Skeletal muscle cell (primary cell): ENCODE data around the gene ADK.
A peak's percentile ranks its signal among the peaks of the same experiment; 100 is the strongest.
"Not testable (repeated sequence)": the region's sequence is repeated elsewhere in the genome, so short reads cannot be mapped to it uniquely, and the experiment has no call there.

ENCODE experiments used
- DNase-seq: peaks from one replicate; pipeline ENCODE4 v3.0.0-alpha.2; 2010; ENCODE audit warnings: low read depth
- H3K4me3 ChIP-seq: 2 replicates; pipeline ENCODE4 v1.5.1; 2011; ENCODE audit warnings: low read depth, mild to moderate bottlenecking, control low read depth, low read length, moderate library complexity

ADK gene

GRCh38 chr10:74322565-74322964 lies 171.5 kb downstream of the ADK start:
- no peak overlapping the region for H3K4me3 ChIP-seq
- DNase-seq: no peak

GRCh38 chr10:74328388-74328787 lies 177.4 kb downstream of the ADK start:
- no peak overlapping the region for H3K4me3 ChIP-seq
- no peak for DNase-seq

DNA sequence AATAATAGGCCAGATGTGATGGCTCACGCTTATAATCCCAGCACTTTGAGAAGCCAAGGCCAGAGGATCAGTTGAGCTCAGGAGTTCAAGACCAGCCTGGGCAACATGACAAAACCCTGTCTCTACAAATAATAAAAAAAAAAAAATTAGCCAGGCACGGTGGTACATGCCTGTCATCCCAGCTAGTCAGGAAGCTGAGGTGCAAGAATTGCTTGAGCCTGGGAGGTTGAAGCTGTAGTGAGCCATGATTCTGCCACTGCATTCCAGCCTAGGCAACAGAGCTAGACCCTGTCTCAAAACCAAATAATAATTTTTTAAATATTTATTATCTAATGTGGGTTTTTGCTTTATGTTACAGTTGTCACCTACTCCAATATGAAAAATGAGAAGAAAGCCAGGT lies 178.9 kb downstream of the ADK start:
- H3K4me3 ChIP-seq: no peak overlapping the region
- DNase-seq: no peak

- no peak overlapping the region for H3K4me3 ChIP-seq
- DNase-seq: no peak
Measured at GRCh38 chr10:74330646-74331045, 179.6 kb downstream of the ADK start.

GRCh38 chr10:74332398-74332797 lies 181.4 kb downstream of the ADK start:
- DNase-seq: peak; percentile 60
- H3K4me3 ChIP-seq: no peak overlapping the region

GRCh38 chr10:74333174-74333573 lies 182.2 kb downstream of the ADK start:
- DNase-seq: peak; percentile 41
- H3K4me3 ChIP-seq: no peak overlapping the region

- no peak overlapping the region for H3K4me3 ChIP-seq
- DNase-seq: no peak
Measured at GRCh38 chr10:74334221-74334620, 183.2 kb downstream of the ADK start.

DNA sequence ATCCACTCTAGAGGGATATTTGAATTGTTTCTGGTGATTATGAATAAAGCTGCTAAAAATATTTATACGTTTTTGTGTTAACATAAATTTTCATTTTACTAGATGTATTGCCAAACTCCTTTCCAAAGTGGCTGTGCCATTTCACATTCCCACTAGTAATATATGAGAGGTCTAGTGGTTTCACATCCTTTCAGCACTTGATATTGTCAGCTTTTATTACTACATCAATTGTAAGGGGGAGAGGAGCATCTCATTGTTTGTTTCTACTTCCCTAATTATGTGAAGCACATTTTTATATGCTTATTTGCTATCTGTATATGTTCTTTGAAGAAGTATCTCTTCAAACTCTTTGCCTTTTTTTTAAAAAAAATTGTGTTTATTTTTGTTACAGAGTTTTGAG lies 184.5 kb downstream of the ADK start:
- DNase-seq: no peak
- H3K4me3 ChIP-seq: no peak overlapping the region

DNA sequence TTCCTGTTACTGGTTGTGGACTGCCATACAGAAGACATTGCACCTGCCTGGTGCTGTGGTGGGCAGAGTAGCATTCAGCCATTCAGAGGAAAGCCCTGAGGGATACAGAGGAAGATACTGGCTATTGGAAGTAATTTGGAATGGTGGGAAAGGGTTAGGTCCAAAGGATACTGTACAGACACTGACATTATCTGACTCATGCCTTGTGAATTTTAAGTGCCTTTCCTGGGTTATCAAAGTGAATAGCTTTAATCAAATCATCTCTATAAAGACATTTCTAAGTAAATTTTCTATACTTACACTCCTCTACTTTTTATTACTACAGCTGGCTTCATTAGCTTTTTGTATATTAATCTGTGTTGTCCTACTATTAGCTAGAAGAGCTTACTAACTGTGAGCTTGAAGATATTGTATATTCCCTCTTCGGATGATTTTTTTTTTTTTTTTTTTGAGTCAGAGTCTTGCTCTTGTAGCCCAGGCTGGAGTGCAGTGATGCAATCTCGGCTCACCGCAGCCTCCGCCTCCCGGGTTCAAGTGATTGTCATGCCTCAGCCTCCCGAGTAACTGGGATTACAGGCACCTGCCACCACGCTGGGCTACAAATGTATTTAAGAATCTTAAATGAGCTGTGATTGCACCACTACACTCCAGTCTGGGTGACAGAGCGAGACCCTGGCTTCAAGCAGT lies 186.5 kb downstream of the ADK start:
- DNase-seq: no peak
- H3K4me3 ChIP-seq: no peak overlapping the region

DNA sequence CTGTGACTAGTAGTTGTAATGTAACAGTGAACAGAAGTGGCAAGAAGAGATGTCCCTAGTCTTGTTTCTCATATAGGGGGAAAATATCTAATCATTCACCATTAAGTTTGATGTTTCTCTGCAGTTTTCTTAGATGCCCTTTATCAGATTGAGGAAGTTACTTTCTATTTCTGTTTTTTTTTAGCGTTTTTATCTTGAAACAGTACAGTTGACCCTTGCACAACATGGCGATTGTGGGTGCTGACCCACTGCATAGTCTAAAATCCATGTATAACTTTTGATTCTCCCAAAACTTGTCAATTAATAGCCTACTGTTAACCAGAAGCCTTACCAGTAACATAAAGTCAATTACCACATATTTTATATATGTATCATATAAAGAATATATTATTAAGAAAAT lies 192.0 kb downstream of the ADK start:
- DNase-seq: no peak

DNA sequence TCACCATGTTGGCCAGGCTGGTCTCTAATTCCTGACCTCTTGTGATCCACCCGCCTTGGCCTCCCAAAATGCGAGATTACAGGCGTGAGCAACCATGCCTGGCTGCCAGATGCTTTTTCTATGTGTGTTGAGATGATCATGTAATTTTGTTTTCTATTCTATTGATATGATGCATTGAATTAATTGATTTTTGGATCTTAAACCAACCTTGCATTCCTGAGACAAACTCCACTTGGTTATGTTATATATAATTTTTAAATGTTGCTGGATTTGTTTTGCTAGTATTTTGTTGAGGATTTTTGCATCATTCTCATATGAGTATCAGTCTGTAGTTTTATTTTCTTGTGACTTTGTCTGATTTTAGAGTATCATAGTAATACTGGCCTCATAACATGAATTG lies 192.8 kb downstream of the ADK start:
- DNase-seq: no peak

More for the DNA sequence above, 192.0 kb downstream of the ADK start:
- H3K4me3 ChIP-seq: no peak overlapping the region

GRCh38 chr10:74344306-74344705 lies 193.3 kb downstream of the ADK start:
- H3K4me3 ChIP-seq: no peak overlapping the region

More for the DNA sequence above, 192.8 kb downstream of the ADK start:
- H3K4me3 ChIP-seq: no peak overlapping the region

DNA sequence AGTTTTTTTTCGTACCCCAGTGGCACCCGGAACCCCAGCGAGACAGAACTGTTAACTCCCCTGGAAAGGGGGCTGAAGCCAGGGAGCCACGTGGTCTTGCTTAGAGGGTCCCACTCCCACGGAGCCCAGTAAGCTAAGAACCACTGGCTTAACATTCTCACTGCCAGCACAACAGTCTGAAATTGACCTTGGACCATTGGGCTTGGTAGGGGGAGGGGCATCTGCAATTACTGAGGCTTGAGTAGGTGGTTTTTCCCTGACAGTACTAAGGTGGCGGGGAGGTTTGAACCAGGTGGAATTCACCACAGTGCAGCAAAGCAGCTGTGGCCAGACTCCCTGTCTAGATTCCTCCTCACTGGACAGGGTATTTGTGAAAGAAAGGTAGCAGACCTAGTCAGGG lies 196.5 kb downstream of the ADK start:
- DNase-seq: no peak
- H3K4me3 ChIP-seq: no peak overlapping the region

More at GRCh38 chr10:74344306-74344705, 193.3 kb downstream of the ADK start:
- no peak for DNase-seq

GRCh38 chr10:74353021-74353420 lies 202.0 kb downstream of the ADK start:
- H3K4me3 ChIP-seq, DNase-seq: not testable (repeated sequence)

GRCh38 chr10:74361678-74362077 lies 210.7 kb downstream of the ADK start:
- DNase-seq: no peak
- no peak overlapping the region for H3K4me3 ChIP-seq

GRCh38 chr10:74363727-74364126 lies 212.7 kb downstream of the ADK start:
- no peak overlapping the region for H3K4me3 ChIP-seq
- no peak for DNase-seq

- DNase-seq: no peak
- H3K4me3 ChIP-seq: no peak overlapping the region
Measured at GRCh38 chr10:74365109-74365508, 214.1 kb downstream of the ADK start.

GRCh38 chr10:74371696-74372095 lies 220.7 kb downstream of the ADK start:
- DNase-seq: no peak

GRCh38 chr10:74373059-74373458 lies 222.0 kb downstream of the ADK start:
- no peak for DNase-seq
- no peak overlapping the region for H3K4me3 ChIP-seq

More at GRCh38 chr10:74371696-74372095, 220.7 kb downstream of the ADK start:
- H3K4me3 ChIP-seq: no peak overlapping the region

GRCh38 chr10:74377476-74377875 lies 226.5 kb downstream of the ADK start:
- DNase-seq: no peak
- H3K4me3 ChIP-seq: no peak overlapping the region

DNA sequence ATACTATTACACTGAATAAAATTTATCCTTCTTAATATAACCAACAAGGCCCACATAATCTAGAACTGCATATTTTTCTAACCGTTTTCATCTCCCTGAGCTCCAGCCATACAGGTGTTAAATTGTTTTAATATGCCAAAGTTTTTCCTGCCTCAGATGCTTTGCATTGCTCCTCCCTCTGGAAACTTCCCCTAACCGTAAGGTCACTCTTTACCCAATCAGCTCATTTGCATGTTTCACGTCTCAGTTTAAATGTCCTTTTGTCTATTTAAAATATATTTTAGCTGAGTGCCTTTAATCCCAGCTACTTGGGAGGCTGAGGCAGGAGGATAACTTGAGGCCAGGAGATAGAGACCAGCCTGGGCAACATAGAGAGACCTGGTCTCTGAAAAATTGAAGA lies 228.5 kb downstream of the ADK start:
- DNase-seq: no peak

GRCh38 chr10:74380795-74381194 lies 229.8 kb downstream of the ADK start:
- DNase-seq: no peak
- H3K4me3 ChIP-seq: no peak overlapping the region

More for the DNA sequence above, 228.5 kb downstream of the ADK start:
- H3K4me3 ChIP-seq: no peak overlapping the region
